ENCODE results near the gene DCUN1D2. TPM values are rescaled to one million over a fixed set of nuclear protein-coding genes. Genes with fewer than 3 reads are reported as not detected.

Gene DCUN1D2
- polyA plus RNA-seq, 4 donors, result 7.3 to 19.2 (median 15.7) TPM

DNA sequence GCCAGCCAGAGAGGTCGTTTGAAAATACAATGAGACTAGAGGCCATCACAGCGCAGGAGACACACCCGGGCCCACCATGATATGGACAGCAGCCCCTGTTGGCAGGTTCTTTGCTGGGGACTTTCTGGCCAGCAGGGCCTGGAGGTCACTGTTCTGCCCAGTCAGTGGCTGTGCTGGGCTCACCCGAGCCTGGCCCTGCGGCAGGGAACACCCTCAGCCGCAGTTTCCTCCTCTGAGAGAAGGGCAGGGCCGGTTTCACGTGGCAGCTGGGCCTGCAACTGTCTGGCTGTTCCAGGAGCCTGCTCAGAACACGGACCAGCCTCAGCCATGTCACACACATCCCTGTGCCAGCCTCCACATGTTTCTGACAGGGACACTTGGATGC lies 76.6 kb downstream of the DCUN1D2 start:
- 66 to 70% (median 68%) methylated on average over 8 to 9 of the region's 9 CpGs for WGBS, 3 donors
- Histone ChIP-seq H3K9me3 (ENCODE audit: control insufficient read depth in 2 of 2, insufficient read depth in 1 of 2, low read depth in 1 of 2, low read length in 1 of 2) (no peaks in the 10 kb centered on the region), H3K27ac (ENCODE audit: low read depth in 1 of 3, low read length in 2 of 3) (no peak overlapping the region), H3K4me3 (ENCODE audit: low read depth in 1 of 3, low read length in 3 of 3) (no peak overlapping the region), H3K27me3 (ENCODE audit: control insufficient read depth in 3 of 3, insufficient read depth in 3 of 3, low read length in 3 of 3) (peaks cover 0 to 7% (median 0%) of the 10 kb centered on the region in 3 donors), H3K4me1 (ENCODE audit: control insufficient read depth in 3 of 3, insufficient read depth in 2 of 3, low read depth in 1 of 3, low read length in 2 of 3) (no peaks in the 10 kb centered on the region), H3K36me3 (ENCODE audit: control insufficient read depth in 3 of 3, insufficient read depth in 2 of 3, low read depth in 1 of 3, low read length in 3 of 3) (no peaks in the 10 kb centered on the region)
- DNase-seq (no peak), FAIRE-seq (no peak)

DNA sequence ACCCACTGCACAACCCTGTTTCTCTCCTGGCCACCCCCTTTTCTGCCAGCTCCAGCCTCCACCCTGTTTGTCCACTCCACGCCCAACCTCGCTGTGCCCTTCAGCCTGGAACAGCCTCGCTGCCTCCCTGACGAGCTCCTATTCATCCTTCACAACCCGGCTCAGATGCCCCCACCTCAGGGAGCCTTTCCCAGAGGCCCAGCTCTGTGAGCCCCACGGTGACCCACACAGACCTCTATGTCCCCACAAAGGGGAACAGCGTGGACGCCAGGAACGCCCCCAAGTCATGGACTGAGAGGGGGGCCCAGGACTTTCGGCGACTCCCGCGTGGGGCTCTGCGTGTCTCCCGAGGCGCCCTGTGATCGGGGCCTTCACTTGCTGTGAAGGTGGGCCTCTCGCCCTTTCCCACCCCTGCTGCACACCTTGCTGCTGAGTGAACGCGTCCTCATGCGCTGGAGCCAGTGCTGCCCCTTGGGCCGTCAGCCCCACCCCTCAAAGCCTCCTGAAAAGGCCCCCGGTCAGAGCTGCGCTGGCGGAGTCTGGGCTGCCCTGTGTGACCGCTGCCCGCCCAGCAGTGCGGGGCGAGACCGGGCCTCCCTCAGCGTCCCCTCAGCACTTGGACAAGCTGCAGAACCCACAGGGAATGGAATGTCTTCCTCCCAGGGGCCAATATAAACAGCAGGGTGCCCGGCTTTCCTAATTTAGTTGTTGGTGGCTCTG lies 77.2 kb downstream of the DCUN1D2 start:
- no peak for DNase-seq
- H3K36me3 ChIP-seq (ENCODE audit: control insufficient read depth in 3 of 3, insufficient read depth in 2 of 3, low read depth in 1 of 3, low read length in 3 of 3), result no peaks in the 10 kb centered on the region
- H3K27me3 ChIP-seq (ENCODE audit: control insufficient read depth in 3 of 3, insufficient read depth in 3 of 3, low read length in 3 of 3), result peaks cover 0 to 5% (median 0%) of the 10 kb centered on the region in 3 donors
- 93 to 94% (median 93%) methylated on average over 32 of the region's 32 CpGs for WGBS, 3 donors
- no peaks in the 10 kb centered on the region for H3K9me3 ChIP-seq (ENCODE audit: control insufficient read depth in 2 of 2, insufficient read depth in 1 of 2, low read depth in 1 of 2, low read length in 1 of 2)
- no peak overlapping the region for H3K4me3 ChIP-seq (ENCODE audit: low read depth in 1 of 3, low read length in 3 of 3)
- no peaks in the 10 kb centered on the region for H3K4me1 ChIP-seq (ENCODE audit: control insufficient read depth in 3 of 3, insufficient read depth in 2 of 3, low read depth in 1 of 3, low read length in 2 of 3)
- FAIRE-seq, result no peak
- H3K27ac ChIP-seq (ENCODE audit: low read depth in 1 of 3, low read length in 2 of 3), result no peak overlapping the region

DNA sequence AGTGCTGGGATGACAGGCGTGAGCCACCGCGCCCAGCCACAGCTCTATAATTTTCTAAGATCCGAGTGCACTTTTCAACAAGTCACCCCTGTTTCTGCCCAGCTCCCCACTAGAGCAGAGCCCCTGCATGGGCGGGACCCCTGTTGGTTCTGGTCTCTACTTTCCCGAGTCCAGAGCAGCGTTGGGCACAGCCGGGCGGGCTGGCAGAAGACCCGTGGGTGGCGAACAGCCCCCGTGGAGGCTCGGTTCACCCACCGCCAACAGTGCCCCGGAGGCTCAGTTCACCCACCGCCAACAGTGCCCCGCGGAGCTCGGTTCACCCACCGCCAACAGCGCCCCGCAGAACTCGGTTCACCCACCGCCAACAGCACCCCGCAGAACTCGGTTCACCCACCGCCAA lies 78.1 kb downstream of the DCUN1D2 start:
- Histone ChIP-seq H3K9me3 (ENCODE audit: control insufficient read depth in 2 of 2, insufficient read depth in 1 of 2, low read depth in 1 of 2, low read length in 1 of 2) (no peaks in the 10 kb centered on the region), H3K4me3 (ENCODE audit: low read depth in 1 of 3, low read length in 3 of 3) (no peak overlapping the region), H3K36me3 (ENCODE audit: control insufficient read depth in 3 of 3, insufficient read depth in 2 of 3, low read depth in 1 of 3, low read length in 3 of 3) (no peaks in the 10 kb centered on the region), H3K4me1 (ENCODE audit: control insufficient read depth in 3 of 3, insufficient read depth in 2 of 3, low read depth in 1 of 3, low read length in 2 of 3) (no peaks in the 10 kb centered on the region), H3K27me3 (ENCODE audit: control insufficient read depth in 3 of 3, insufficient read depth in 3 of 3, low read length in 3 of 3) (peaks cover 0 to 5% (median 0%) of the 10 kb centered on the region in 3 donors), H3K27ac (ENCODE audit: low read depth in 1 of 3, low read length in 2 of 3) (no peak overlapping the region)
- no peak for DNase-seq
- no peak for FAIRE-seq
- WGBS, 3 donors, result 97 to 98% (median 97%) methylated on average over 19 to 27 of the region's 27 CpGs

DNA sequence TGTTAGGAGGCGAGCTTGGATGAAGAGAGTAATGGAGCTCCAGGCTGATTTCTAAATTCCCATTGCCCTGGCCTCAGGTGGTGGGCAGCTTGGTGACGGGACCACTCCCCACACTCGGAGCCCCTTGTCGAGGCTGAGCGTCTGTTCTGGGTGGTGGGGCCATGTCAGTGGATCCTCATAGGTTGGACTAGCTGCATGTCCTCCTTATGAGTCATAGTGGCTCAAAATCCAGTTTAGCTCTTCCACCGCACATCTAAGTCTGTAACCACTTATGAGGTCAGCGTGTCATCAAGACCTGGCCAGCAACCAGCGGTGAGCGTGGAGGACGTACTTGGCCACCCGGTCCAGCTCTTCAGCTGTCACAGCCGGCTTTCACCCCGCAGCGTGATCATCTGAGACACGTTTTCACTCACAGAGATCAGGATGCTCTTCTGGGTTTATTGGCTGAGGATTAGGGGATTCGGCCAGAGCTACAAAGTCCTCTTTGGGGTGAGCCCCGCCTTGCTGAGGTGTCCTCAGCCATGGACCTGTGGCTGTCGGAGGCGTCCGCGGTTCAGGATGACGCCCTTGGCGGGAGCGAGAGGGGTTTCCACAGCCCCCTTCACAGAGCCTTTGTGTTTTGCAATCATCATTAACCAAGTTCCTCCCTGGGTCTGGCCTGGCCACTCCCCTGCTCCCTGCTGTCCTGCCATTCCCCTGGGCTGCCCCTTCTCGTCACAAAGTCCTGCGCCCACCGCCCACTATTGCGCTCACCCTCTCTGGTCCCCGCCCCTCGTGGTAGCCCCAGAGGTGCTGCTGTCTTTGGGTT lies 79.1 kb downstream of the DCUN1D2 start:
- Histone ChIP-seq H3K9me3 (ENCODE audit: control insufficient read depth in 2 of 2, insufficient read depth in 1 of 2, low read depth in 1 of 2, low read length in 1 of 2) (no peaks in the 10 kb centered on the region), H3K27ac (ENCODE audit: low read depth in 1 of 3, low read length in 2 of 3) (peak overlapping the region in 1 of 3 donors; percentile 86), H3K4me1 (ENCODE audit: control insufficient read depth in 3 of 3, insufficient read depth in 2 of 3, low read depth in 1 of 3, low read length in 2 of 3) (no peaks in the 10 kb centered on the region), H3K4me3 (ENCODE audit: low read depth in 1 of 3, low read length in 3 of 3) (no peak overlapping the region), H3K27me3 (ENCODE audit: control insufficient read depth in 3 of 3, insufficient read depth in 3 of 3, low read length in 3 of 3) (peaks cover 0 to 5% (median 0%) of the 10 kb centered on the region in 3 donors), H3K36me3 (ENCODE audit: control insufficient read depth in 3 of 3, insufficient read depth in 2 of 3, low read depth in 1 of 3, low read length in 3 of 3) (no peaks in the 10 kb centered on the region)
- WGBS, 3 donors, result 69 to 77% (median 71%) methylated on average over 30 of the region's 30 CpGs
- peak in 1 of 2 donors; percentile 26 for DNase-seq
- no peak for FAIRE-seq

DNA sequence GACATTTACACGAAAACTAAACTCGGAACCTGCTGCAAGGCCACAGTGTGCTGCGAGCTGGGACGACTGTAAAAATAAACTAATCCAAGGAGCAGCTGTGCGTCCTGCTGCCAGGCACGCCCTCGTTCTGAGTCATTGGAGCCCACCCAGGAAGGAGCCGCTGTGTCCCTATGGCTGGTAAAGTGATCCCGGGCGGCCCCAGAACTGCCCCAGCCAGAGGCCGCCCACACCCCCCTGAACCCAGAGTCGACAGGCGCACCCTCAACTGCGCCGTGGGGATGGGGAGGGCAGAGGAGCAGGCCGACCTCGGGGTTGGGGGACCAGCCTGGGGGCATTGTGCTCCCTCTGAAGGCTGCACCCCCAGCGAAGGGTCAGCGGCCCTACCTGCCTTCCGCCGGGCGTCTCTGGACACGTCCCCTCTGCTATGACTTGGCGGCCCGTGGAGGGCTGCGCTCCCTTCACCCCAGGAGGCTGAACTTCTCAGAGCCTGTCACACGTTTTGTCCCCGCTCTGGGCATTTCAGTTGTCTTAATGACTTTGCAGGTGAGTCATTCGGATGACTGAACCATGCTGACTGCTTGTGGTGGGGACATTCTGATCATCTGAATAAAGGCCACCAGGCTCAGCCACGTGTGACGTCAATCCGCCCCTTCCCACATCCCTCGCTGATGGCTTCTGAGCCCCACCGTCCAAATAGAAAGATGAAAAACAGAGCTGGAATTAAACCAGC lies 79.9 kb downstream of the DCUN1D2 start:
- no peaks in the 10 kb centered on the region for H3K9me3 ChIP-seq (ENCODE audit: control insufficient read depth in 2 of 2, insufficient read depth in 1 of 2, low read depth in 1 of 2, low read length in 1 of 2)
- no peak for DNase-seq
- H3K27me3 ChIP-seq (ENCODE audit: control insufficient read depth in 3 of 3, insufficient read depth in 3 of 3, low read length in 3 of 3), result peaks cover 0 to 5% (median 0%) of the 10 kb centered on the region in 3 donors
- H3K4me3 ChIP-seq (ENCODE audit: low read depth in 1 of 3, low read length in 3 of 3), result no peak overlapping the region
- H3K4me1 ChIP-seq (ENCODE audit: control insufficient read depth in 3 of 3, insufficient read depth in 2 of 3, low read depth in 1 of 3, low read length in 2 of 3), result no peaks in the 10 kb centered on the region
- H3K36me3 ChIP-seq (ENCODE audit: control insufficient read depth in 3 of 3, insufficient read depth in 2 of 3, low read depth in 1 of 3, low read length in 3 of 3), result no peaks in the 10 kb centered on the region
- 68 to 74% (median 71%) methylated on average over 32 to 34 of the region's 34 CpGs for WGBS, 3 donors
- peak overlapping the region in 1 of 3 donors; percentile 86 for H3K27ac ChIP-seq (ENCODE audit: low read depth in 1 of 3, low read length in 2 of 3)
- FAIRE-seq, result no peak

DNA sequence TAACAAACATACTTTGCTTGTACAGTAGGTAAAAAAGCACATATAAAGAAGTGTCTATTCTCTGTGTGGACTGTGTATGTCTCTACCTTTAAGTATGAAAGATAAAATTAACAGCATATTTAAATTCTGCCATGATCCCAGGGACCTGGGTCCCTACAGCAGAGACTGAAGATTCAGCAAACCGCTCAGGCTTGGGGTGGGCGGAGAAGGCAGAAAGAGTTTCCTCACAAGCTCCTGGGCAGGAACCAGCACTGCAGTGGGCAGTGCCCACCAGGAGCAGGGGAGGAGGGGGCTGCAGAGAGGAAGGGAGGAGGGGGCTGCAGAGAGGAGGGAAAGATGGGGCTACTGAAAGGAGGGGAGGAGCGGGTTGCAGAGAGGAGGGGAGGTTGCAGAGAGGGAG lies 81.9 kb downstream of the DCUN1D2 start:
- 73 to 94% (median 86%) methylated on average over 3 of the region's 3 CpGs for WGBS, 3 donors
- DNase-seq, result no peak

DNA sequence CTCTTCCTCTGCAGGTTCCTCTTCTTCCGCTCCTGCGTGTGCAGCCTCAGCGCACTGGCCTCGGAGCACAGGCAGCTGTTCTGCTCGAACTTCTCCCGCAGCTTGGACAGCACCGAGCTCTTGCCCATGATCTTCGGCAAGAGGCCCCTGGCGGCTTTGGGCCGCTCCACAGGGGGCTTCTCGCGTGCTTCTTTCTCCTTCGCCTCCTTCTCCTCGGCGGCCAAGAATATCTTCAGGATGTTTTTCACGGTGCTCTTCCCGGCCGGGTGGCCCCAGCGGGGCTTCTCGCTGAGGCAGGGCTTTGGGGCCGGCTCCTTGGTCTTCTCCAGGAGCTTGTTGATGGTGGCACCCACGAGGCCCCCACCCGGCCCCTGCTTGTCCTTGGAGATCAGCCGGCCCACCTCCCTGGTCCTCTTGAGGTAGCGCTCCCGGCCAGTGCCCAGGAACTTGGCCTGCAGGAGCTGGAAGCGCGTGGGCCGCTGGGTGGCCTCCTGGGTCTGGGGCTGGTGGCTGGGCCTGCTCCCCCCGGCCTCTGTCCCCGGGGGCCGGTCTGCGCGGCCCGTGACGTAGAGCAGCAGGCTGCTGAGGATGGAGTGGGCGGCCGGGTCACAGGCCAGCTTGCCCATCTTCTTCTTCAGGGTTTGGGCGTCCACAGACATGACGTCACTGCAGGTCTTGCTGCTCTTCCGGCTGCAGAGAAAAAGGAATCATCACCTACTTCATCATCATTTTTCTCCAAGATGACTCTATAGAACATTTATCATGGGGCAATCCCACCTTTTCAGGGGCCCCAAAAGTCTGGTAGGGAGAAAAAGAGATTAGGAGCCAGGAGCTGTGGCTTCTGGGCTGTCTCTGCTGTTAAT lies 82.7 kb downstream of the DCUN1D2 start:
- H3K27me3 ChIP-seq (ENCODE audit: control insufficient read depth in 3 of 3, insufficient read depth in 3 of 3, low read length in 3 of 3), result peaks cover 0 to 5% (median 0%) of the 10 kb centered on the region in 3 donors
- no peak overlapping the region for H3K27ac ChIP-seq (ENCODE audit: low read depth in 1 of 3, low read length in 2 of 3)
- H3K36me3 ChIP-seq (ENCODE audit: control insufficient read depth in 3 of 3, insufficient read depth in 2 of 3, low read depth in 1 of 3, low read length in 3 of 3), result no peaks in the 10 kb centered on the region
- DNase-seq (no peak), FAIRE-seq (no peak)
- no peaks in the 10 kb centered on the region for H3K9me3 ChIP-seq (ENCODE audit: control insufficient read depth in 2 of 2, insufficient read depth in 1 of 2, low read depth in 1 of 2, low read length in 1 of 2)
- H3K4me1 ChIP-seq (ENCODE audit: control insufficient read depth in 3 of 3, insufficient read depth in 2 of 3, low read depth in 1 of 3, low read length in 2 of 3), result no peaks in the 10 kb centered on the region
- 84 to 88% (median 86%) methylated on average over 34 to 41 of the region's 41 CpGs for WGBS, 3 donors
- H3K4me3 ChIP-seq (ENCODE audit: low read depth in 1 of 3, low read length in 3 of 3), result no peak overlapping the region

More for the DNA sequence above, 81.9 kb downstream of the DCUN1D2 start:
- no peak overlapping the region for H3K27ac ChIP-seq (ENCODE audit: low read depth in 1 of 3, low read length in 2 of 3)
- H3K4me3 ChIP-seq (ENCODE audit: low read depth in 1 of 3, low read length in 3 of 3), result no peak overlapping the region
- H3K36me3 ChIP-seq (ENCODE audit: control insufficient read depth in 3 of 3, insufficient read depth in 2 of 3, low read depth in 1 of 3, low read length in 3 of 3), result no peaks in the 10 kb centered on the region
- peaks cover 0 to 5% (median 0%) of the 10 kb centered on the region in 3 donors for H3K27me3 ChIP-seq (ENCODE audit: control insufficient read depth in 3 of 3, insufficient read depth in 3 of 3, low read length in 3 of 3)
- FAIRE-seq, result no peak
- H3K4me1 ChIP-seq (ENCODE audit: control insufficient read depth in 3 of 3, insufficient read depth in 2 of 3, low read depth in 1 of 3, low read length in 2 of 3), result no peaks in the 10 kb centered on the region
- no peaks in the 10 kb centered on the region for H3K9me3 ChIP-seq (ENCODE audit: control insufficient read depth in 2 of 2, insufficient read depth in 1 of 2, low read depth in 1 of 2, low read length in 1 of 2)
